GM18870 (cell line): Measurements from ENCODE around the gene C21orf58.

ENCODE experiments used
- ATAC-seq: cut with Tn5 transposase; IDR thresholded peaks from one replicate; pipeline ENCODE4 v1.9.1; 2021; ENCODE audit warnings: moderate library complexity; ENCODE audit not compliant: unreplicated experiment

Gene C21orf58

DNA sequence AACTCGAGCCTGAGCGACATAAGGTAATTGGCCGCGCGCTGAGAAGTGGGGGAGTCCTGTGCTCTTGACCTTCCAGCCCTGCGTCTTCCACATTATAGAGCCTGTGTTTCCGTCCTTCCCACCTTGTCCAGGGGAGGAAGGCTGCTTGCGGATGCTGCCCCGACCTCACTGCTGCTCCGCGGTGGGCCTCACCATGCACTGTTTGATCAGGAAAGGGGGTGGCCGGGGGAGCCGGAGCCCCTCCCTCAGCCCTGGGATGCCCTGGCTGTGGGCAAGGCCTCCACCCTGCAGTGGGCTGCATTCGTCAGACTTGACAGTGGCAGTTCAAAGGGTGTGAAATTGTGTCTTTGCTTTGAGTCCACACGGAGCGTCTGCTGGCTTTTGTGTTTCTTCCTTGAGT, 30.4 kb upstream of the C21orf58 start:
- no peak for ATAC-seq

DNA sequence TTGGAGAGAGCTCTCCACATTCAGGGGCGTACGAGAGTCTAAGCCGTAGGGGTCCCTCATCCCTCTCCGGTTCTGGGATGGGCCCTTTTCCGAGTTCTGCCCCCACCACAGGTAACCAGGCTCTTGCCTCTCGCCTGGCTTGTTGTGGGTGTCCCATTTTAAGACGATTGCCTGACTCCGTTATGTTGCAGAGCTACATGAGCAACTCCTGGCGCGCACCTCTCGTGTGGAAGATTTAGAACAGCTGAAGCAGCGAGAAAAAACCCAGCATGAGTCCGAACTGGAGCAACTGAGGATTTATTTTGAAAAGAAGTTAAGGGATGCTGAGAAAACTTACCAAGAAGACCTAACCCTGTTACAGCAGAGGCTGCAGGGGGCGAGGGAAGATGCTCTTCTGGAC, 29.2 kb upstream of the C21orf58 start:
- ATAC-seq = no peak

DNA sequence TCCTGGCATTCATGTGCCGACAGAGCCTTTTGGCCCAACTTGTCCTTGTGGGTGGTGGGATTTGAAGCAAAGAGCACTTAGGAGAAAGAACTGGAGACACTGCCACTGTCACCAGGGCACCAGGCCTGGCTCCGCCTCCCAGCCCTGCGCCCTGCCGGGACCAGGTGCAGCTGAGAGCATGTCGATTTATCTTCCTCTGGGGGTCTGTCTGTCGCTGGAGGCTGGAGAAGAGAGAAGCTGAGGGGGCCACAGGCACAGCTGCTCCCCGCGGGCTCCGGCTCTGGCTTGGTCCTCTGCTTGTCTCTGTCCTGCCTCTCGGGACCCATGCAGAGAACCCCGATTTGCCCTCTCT, 28.5 kb upstream of the C21orf58 start:
- ATAC-seq = no peak

DNA sequence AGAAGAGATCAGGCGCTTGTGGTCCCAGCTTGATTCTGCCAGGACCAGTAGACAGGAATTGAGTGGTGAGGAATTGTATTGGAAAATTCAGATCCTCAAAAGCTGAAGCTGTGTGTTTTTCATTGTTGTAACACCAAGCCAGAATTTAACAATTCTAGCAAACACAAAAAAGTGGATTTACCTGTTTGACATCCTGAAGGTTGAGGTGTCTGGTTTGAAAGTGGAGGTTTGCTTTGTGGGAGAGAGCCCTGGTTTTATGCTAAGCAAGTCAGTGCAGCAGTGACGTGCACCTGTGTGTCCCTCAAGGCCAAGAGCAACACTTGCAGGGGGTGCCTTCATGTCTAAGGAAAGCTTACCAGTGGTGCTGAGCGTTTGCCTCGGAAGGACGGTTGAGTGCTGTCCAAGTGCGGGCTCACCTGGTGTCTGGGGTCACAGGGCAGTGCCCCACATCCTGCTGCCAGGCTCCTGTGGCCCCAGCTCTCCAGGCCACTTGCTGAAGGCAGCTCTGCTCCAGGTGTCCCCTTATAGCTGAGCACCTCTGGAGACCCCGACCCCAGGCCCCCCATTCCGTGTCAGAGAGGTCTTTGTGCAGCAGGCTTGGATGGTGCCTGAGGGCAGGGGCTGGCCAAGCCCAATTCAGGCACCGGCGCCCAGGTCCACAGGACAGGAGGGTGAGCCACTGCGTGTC, 27.9 kb upstream of the C21orf58 start:
- ATAC-seq = no peak

DNA sequence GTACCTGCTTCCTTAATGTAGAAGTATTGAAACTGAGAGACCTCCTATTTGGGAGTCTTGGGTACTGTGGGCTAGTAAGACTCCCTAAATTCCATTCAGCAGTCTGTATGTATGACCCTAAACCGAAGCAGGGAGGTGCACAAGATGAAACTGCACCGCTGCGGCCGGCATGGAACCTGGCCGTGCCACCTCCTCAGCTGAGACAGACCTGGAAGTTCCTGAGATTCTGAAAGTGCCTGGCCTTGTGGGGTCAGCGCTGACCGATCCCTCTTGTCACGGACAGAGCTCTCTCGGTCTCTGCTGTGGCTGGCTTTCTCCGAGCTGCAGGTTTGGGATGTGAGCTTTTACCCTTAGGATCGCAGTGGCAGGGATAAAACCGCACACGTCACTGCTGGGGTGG, 27.3 kb upstream of the C21orf58 start:
- no peak for ATAC-seq

DNA sequence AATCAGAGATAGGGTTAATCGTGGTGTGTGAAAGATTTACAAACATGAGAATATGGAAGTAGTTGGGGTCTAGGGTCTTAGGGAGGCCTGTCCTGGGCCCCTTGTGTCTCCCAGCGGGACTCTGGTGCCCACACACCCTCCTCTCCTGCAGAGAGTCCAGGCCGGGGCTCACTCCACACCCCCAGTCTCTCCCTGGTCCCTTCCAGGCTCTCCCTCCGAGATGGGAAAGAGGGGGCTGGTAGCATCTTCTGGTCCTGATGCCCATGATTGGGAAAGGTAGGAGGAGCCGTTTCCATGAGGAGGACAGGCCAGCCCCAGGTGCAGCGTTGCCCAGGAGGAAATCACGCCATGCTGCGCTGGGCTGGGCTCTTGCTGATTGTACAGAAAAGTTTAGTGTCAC, 26.9 kb upstream of the C21orf58 start:
- ATAC-seq = no peak

DNA sequence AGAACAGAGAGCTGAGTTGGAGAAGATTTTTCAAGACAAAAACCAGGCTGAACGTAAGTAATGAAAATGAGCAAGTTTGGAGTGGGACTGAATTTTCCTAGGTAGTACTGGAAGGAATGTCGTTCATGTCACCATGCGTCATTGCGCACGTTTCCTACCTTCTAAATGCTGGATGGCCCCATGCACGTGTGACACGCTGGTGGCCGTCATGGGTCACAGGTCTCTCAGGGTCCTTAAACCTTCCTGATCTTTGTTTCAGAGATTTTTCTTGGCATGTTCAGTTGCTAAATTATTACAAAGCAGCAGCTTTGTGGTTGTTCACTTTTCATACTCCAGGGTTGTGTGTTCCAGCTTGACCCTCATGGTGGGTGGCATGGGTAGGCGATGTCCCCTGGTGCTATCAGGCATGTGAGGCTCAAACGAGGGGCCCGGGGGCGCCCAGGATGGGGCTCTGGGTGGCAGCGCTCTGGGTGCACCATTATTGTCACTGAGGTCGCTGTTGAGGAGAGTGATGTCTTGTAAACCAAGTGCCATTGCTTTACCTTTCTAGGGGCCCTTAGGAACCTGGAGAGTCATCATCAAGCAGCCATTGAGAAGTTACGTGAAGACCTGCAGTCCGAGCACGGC, 25.6 kb upstream of the C21orf58 start:
- ATAC-seq = no peak

DNA sequence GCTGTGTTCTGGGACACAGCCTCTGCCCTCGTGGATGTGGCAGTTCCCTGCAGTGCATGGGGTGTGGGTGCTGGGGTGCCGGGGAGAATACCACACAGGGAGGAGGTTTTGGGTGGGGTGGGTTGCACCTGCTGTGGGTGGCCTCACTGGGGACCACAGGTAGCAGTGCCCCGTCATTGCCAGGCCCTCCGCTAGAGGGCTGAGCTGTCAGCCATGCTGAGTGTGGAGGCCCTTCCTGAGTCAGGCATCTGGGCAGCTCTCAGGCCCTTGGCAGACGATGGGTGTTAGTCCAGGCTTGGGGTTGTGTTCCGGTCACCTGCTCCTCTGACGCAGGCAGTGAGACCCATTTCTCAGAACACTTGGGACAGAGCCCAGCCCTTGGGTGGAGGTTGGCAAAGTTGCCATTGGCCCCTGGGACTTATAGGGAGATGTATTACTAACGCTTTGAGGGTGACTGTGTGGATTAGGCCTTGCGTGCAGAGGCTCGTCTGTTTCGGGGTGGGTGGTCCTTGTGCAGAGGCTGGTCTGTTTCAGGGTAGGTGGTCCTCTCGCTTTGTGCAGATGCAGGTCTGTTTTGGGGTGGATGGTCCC, 24.2 kb upstream of the C21orf58 start:
- no peak for ATAC-seq

DNA sequence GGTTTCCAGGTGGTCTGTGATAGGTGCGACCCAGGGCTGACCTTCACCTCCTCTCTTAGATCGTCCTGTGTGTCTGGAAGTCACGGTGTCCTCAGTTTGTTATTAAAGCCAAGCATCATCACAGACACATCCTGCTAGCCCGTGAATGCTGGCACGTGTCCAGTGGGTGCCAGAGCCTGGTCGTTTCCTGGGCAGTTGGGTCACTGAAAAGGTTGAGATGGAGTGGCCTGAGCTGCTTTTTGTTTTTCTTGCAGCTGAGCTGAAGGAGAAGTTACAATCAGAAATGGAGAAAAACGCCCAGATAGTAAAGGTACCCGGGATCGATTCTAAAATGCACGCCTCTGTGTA, 23.5 kb upstream of the C21orf58 start:
- ATAC-seq = no peak

DNA sequence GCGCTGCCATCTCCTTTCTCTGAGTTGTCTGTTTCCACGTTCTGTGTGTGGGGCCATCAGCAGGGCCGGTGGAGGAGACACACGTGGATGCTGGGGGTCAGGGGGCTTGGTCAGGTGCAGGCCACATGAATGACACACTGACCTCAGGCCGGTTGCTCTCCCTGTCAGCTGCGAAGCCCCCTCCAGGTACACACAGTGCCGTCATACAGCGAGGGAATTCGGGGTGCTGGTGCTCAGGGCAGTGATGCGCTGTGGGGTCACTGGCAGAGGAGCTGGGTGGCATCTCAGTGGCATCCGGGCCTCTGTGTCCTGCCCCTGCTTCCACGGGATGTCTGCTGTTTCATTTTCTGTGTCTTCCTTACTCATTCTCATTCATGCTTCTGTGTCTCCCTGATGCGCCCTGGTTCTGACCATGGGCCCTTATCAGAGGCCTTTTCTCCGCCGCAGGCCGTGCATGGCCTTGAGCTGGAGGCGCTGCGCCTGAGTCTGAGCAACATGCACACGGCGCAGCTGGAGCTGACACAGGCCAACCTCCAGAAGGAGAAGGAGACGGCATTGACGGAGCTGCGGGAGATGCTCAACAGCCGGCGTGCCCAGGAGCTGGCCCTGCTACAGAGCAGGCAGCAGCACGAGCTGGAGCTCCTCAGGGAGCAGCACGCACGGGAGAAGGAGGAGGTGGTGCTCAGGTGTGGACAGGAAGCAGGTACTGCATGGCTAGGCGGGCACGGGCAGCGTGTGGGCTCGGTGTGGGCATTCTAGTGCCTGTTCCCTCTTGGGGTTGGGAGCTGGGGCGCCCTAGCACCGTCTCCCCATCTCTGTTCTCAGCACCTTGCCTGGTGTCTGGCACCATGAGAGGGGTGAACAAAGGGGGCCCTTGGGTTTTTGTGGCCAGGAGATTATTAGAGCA, 22.9 kb upstream of the C21orf58 start:
- no peak for ATAC-seq

DNA sequence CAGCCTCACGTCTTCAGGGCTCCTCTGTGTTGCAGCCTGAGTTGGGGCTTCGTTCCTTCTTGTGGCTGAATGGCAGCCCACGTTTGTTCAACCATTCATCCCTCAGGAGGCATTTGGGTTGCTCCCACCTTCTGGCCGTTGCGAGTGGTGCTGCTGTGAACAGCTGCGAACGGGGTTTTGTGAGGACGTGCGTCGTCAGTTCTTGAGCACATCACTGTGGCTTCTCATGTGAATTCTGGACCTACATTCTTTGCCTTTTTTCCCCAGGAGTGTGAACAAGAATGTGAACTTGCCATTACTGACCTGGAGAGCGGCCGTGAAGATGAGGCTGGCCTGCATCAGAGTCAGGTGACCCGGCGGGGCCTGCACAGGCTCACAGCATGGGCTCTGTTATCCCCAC, 22.2 kb upstream of the C21orf58 start:
- no peak for ATAC-seq

DNA sequence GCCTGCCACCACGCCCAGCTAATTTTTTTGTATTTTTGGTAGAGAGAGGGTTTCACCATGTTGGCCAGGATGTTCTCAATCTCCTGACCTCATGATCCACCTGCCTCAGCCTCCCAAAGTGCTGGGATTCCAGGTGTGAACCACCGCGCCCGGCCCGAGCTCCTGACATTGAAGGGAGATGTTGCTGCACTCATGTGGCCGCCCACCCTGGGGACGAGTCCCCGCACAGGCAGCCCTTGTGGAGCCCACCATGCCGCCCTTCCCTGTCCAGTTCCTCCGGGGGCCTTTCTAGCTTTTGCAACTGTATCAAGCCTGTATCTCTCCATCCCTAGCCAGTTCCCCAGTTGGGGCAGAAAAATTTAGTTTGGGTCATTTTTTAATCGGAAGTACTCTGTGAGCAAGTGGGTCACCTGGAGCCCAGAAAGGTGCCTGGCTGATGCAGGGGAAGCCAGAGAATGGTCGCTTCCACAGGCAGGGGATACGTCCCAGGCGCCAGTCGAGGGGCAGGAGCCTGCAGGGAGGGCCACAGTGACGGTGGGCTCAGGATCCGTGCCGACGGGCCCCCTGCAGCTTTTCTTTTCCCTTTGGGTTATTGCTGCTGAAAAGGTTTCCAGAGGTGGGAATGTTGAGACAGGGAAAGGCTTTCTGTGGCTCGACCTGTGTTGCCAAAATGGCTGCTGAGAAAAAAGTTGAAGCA, 20.7 kb upstream of the C21orf58 start:
- ATAC-seq = no peak

DNA sequence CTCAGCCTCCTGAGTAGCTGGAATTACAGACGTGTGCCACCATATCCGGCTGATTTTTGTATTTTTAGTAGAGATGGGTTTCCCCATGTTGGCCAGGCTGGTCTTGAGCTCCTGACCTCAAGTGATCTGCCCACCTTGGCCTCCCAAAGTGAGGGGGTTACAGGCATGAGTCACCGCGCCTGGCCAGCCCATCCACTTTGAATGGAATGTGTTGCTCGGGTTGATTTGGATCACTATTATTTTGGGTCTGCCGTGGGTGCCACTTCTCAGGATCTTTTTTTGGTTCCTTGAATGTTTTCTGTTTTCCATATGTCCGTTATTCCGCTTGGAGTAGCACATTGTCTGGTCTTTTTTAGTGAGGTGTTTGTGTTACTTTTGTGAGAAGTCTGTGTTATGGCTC, 17.3 kb upstream of the C21orf58 start:
- no peak for ATAC-seq

DNA sequence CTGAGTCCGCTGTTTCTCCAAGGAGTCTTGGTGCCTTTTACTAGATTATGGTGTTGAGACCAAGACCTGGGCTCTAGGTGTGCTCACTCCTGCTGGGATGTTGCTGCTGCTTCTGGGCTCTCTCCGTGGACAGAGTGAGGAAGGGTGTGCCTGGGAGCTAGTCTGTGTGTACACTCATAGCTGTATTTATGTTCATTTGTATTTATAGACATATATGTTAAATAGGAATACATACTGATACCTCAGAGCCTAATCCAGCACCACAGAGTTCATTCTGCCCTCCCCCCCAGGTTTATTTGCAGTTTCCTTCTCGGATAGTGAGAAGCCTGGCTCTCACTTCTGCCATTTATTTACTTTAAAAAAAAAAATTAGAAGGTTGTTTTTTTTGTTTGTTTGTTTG, 12.9 kb upstream of the C21orf58 start:
- ATAC-seq = no peak

DNA sequence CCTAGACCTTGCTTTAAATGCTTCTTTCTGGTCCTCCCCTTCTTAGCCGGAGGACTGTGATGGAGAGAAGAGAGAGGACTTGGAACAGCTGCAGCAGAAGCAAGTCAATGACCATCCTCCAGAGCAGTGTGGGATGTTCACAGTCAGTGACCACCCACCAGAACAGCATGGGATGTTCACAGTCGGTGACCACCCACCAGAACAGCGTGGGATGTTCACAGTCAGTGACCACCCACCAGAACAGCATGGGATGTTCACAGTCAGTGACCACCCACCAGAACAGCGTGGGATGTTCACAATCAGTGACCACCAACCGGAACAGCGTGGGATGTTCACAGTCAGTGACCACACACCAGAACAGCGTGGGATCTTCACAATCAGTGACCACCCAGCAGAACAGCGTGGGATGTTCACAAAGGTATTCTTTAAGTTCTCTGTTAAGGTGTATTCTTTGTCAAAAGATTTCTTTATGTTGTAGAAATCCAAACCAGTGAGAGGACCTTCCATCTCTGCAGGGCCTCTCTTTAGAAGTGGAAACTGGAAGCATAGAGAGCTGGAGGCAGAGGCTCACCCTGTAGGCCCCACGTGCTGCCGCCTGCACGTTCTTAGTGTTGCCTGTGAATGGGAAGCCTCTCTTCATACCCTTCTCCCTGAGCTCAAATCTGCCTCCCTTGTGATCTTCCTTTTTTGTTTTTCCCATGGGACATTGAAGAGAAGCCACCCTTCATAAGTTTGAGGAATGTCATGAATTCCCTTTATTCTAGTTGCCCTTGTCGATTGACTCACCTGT, 10.9 kb upstream of the C21orf58 start:
- ATAC-seq = no peak

DNA sequence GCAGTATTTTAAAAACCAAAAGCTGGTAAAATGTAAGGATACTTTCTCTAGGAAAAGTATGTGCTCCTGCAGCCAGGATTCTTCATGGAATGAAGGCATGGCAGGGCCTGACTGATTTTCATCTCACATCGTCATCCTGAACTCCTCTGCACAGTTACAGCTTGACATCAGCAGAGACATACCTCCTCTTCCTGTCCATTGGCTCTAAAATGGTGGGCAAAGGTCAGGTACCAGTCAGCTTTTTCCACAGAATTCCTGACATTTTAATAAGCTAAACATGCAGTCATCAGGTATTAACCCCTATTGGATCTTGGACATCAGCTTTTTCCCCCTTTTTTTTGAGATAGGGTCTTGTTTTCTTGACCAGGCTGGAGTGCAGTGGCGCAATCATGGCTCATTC, 6.1 kb upstream of the C21orf58 start:
- no peak for ATAC-seq

DNA sequence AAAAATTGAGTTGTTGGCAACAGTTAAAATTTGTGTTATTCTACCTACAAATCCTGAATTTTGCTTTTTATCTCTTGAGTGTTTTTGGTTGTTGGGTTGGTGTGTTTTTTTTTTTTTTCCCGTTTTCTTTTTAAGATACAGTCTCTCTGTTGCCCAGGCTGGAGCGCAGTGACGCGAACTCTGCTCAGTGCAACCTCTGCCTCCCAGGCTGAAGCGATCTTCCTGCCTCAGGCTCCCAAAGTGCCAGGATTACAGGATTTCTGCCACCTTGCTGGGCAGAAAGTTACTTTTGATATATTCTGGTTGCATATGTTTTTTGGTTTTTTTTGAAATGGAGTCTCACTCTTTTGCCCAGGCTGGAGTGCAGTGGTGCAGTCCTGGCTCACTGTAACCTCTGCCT, 4.5 kb upstream of the C21orf58 start:
- ATAC-seq = no peak

DNA sequence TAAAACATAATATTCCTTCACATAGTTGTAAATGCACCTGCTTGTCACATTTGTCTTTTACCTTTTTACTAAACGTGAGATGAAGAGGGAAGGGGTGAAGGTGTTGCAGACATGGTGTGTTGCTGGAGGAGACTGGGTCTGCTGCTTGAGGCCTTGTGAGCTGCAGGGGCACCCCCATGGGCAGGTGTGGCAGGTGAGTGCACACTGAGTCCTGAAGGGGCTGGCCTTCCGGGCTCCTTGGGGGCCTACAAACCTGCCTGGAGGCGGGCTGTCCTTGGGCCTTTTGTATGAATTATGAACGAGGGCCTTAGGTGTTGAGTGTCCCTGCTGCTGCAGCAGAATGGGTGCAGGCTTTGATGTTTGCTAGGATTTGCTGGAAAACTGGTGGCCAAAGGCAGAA, 4.0 kb upstream of the C21orf58 start:
- no peak for ATAC-seq

DNA sequence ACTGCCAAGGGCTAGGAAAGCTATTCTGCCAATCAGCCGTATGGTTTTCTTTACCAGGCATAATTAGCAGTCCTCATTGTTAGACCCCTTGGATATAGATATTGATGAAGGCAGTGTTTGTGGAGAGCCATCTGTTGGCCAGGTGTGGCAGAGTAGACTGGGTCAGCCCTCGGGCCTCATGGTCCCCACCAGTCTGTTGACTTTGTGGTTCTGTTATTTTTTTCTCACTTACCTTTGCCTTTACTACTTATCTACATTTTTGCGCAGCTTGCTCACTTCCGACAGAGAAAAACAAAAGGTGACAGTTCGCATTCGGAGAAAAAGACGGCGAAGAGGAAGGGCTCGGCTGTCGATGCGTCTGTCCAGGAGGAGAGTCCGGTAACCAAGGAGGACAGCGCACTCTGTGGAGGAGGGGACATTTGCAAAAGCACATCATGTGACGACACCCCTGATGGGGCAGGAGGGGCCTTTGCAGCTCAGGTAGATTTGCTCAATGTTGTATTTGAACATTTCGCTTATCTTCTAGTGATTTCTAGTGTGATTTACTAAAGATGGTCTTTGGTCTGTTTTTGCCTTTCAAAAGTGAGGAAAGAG, 2.5 kb upstream of the C21orf58 start:
- ATAC-seq = no peak
